Stimulated activated CD8-positive, alpha-beta memory T cell treated with anti-CD3 and anti-CD28 coated beads, Interleukin-7, amount 100 ng/mL, for 24 hours (primary cell): ENCODE results near the gene TTC27.
"Not testable (repeated sequence)": the region's sequence is repeated elsewhere in the genome, so short reads cannot be mapped to it uniquely, and the experiment has no call there.

Source experiments
- DNase-seq: peaks from one replicate; pipeline ENCODE4 v3.0.0-alpha.2; 2020; ENCODE audit warnings: low read depth

Gene TTC27

DNA sequence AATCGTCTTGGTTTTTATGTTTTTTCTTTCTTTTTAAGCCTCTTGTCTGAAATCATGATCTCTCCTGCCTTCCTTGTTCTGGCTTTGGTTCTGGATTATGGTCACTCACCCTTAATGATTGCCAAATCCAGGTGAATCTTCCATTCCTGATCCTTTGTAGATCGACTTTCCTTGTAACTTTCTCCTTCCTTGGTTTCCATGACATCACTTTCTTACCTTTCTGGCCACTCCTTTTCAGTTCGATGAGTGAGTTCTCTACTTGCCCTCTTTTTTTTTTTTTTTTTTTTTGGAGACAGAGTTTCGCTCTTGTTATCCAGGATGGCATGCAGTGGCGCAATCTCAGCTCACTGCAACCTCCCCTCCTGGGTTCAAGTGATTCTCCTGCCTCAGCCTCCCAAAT, 179.8 kb downstream of the TTC27 start:
- DNase-seq = no peak

DNA sequence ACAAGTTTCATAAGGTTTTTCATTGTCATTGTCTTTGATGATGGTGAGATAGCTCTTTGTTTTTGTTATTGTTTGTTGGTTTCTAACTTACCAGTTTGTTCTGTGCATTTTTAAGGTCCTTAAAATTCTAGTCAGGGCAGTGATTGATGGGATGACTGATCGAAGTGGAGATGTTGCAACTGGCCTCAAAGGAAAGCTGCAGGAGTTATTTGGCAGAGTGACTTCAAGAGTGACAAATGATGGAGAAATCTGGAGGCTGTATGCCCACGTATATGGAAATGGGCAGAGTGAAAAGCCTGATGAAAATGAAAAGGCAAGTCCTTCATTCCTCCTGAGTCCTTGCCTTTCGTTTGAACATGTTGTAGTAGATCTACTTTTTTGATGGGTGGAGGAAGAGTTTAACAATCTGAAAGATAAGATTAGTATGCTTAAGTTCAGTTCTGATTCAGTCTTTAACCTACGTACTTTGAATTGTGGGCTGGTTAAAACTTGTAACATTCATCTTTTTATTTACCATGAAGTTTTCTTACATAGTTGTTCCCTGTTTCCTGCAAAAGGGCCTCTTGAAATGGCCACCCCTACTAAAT, 183.2 kb downstream of the TTC27 start:
- no peak for DNase-seq

DNA sequence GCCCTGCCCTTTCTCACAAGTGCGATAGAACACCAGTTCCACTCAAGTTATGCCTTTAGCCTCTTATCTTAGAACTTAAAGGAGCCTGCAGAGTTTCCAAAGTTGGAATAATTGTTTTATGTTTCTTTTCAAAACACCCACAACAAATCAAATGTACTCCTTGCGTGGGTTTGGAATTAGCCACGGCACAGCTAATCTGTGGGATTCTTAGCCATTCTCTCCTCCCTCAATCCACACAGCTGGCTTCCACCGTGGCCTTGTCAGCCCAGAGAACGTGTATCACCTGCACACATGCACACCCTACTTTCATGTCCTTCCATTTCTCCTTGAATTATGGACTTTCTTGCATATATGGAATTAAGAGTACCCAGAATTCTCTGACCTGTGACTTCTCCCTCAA, 183.8 kb downstream of the TTC27 start:
- no peak for DNase-seq

DNA sequence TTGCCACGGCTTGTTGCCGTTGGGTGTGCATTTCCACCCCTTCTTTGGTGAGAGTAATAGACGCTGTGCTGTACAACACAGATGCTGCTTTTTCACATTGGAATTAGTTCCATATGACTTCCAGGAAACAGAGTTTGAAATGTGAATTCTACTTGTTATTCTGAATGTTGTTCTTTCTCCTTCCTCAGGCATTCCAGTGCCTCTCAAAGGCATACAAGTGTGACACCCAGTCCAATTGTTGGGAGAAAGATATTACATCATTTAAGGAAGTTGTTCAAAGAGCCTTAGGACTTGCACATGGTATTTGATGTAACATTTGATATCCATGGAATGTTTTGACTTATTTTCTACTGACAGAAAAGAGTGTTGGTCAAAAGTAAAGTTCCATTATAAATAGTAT, 184.5 kb downstream of the TTC27 start:
- no peak for DNase-seq

DNA sequence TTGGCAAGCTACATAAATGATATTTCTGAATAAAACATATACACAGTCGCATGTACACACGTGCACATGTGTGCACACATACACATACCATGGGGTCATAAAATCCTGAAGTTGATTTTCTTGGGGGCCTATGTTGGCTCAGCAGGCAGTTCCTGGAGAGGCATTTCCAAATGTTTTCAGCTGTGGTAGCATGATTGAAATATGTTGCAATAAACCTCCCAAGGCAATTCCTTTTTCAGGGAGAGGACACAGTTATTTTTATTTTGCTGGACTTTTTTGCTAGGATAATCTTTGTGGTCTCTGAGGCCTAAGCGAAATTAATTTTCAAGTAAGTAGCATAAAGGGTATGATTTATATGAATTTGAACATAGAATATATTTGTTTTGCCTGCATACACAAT, 192.2 kb downstream of the TTC27 start:
- no peak for DNase-seq

DNA sequence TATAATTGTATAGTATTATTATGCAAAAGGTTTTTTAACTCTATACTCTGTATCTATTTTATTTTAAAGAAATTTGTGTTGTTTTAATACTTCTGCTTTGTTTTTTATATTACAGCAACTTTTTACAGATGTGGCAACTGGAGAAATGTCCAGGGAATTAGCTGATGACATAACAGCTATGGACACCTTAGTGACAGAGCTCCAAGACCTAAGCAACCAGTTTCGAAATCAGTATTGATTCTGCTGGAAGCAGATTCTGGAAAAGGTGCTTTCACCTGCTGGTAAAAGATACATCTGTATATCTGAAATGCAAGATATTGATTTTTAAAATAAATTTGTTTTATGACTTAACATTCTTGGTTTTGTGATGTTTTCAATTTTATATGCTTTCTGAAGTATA, 192.9 kb downstream of the TTC27 start:
- no peak for DNase-seq

DNA sequence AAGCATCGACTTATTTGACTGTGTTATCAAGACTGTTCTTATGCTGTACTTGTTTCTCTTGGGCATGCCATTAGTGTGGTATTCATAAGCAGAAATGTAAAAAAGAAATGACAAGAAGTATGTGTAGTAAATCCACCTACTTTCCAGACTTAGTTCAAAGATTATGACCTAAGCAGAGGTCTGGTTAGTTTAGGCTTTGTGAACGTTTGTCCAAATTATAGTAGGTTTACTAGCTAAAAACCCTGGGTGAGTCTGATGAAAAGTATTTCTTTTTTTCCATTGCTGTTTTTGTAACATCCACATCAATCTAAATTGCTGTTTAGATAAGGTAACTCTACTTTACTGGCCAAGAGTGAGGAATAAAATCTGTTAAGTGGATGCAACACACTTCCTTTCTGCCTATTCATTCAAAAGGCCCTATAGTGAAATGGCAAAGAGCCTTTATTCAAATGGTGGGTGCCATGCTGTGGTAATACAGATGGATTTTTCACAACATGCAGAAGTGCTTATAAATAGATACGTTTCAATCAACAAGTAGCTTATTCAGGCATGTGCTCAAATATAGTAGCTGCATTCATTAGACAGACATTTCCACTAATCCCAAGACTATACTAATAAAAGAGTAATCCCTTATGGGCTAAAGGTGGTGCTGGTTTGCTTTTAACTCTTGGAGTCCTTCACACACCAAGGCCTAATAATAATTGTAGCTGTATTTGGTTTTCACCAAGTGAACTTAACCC, 196.4 kb downstream of the TTC27 start:
- no peak for DNase-seq

DNA sequence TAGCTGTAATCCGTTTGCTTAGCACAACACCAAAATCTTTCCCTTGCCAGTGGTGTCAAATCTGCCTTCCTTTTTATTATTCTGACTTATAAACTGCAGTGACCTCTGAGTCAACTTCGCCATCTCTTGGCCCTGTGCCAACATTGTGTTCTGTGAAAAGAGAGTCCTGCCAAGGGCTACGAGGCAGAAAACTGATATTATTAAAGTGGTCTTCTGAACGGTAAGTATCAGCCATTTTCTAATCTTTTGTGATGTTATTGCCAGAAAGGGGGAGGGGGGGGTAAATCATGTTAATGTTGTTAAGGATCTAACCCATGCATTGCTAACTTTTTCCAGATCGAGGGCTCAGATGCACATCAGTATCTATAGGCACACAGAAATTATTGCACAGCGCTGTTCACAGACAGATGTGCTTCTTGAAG, 197.5 kb downstream of the TTC27 start:
- no peak for DNase-seq

DNA sequence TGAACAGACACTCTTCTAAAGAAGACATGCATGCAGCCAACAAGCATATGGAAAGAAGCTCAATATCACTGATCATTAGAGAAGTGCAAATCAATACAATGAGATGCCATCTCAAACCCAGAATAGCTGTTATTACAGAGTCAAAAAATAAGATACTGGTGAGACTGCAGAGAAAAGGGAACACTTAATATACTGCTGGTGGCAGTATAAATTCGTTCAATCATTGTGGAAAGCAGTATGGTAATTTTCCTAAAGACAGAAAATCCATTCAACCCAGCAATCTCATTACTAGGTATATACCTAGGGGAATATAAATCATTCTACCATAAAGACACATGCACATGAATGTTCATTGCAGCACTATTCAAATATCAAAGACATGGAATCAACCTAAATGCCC, 202.3 kb downstream of the TTC27 start:
- DNase-seq = no peak

DNA sequence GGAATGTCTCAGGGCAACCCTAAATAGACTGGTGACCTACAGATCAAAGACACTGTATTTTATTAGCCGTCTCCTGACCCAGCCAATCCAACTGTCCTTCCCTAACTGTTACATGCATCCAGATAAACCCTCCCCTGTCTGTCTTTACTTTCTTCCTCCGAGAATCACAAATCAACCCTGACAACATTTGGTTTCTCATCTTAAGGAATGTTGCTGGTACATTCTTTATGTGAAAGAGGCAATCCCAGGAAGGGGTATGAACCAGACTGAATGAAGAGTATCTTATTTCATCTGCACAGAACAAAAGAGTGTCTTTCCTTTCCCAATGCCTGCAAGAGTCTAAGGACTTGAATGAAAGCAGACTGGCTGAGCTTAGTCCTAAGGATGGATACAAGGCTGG, 205.0 kb downstream of the TTC27 start:
- no peak for DNase-seq

DNA sequence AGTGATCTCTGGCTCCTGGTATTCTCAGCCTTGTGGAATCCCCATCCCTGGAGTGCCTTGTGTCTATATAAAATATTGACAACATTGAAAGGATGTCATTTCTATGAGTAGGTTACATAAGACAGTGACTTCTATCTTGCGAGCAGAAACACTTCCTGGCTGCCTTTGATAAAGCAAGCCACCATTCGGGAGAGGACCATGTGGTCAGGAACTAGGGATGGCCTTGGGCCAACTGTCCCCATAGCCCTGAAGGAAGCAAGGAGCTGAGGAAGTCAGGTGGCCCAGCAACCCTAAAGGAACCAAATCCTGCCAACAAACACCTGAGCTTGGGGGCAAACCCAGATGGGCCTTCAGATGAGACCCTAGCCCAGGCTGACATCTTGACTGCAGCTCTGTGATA, 205.9 kb downstream of the TTC27 start:
- no peak for DNase-seq

DNA sequence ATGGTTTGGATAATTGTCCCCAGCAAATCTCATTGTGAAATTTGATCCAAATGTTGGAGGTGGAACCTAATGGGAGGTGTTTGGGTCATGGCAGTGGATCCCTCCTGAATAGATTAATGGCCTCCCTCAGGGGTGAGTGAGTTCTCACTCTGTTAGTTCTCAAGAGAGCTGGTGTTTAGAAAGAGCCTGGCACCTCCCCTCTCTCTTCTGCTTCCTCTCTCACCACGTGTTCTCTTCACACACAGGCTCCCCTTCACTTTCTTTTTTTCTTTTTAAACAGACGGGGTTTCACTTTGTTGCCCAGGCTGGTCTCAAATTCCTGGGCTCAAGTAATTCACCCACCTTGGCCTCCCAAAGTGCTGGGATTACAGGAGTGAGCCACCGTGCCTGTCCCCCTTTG, 207.3 kb downstream of the TTC27 start:
- no peak for DNase-seq

DNA sequence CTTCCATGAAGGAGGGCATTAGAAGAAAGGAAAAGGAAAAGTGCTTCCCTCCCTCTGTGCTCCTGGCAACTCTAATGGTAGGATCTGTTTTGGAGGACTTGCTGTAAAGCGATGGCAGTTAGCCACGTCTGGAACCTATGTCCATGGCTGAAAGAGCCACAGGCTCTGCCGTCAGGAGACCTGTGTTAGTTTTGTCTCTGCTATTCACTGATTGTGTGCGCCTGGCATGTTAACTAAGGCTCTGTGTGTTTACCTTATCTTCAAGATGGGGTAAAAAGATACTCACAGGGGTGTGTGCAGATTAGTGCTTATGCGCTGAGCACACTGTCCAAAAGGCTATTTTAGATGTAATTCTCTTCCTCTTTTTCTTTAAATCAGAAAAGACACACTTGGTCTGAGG, 209.1 kb downstream of the TTC27 start:
- DNase-seq = no peak

DNA sequence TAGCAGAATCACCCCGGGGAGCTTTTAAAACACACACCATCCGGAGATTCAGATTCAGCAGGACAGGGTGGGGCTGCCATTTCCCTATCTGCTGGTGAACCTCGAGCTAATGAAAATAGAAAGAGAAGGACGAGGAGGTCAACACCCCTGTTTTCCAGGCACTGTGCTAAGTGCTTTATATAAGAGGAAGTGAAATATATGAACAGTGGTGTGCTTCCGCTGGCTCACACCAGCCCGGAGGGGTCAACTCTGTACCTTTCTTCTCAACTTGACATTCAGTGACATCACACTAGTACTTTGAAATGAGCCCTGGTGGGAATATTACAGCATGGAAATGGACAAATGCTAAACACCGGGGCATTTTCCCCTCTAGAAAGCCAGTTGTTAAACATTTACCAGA, 210.6 kb downstream of the TTC27 start:
- DNase-seq = no peak

DNA sequence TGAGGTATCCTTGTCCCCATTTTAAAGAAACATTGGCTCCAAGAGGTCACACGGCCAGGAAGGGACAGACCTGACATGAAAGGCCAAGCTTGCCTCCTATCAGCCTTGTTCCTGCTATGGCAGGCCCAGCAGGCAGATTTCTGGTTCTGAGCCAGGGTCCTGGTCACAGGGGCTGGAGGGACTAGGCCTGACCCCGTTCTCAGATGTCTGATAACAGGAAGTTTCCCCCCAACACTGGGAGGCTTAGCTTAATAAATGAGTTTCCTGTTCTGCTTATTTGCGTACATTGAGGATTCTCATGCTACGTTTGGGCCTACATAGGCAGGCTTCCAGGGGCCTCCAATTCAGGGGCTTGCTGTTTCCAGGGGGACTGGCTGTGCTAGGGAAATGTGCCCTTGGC, 211.1 kb downstream of the TTC27 start:
- DNase-seq = no peak

DNA sequence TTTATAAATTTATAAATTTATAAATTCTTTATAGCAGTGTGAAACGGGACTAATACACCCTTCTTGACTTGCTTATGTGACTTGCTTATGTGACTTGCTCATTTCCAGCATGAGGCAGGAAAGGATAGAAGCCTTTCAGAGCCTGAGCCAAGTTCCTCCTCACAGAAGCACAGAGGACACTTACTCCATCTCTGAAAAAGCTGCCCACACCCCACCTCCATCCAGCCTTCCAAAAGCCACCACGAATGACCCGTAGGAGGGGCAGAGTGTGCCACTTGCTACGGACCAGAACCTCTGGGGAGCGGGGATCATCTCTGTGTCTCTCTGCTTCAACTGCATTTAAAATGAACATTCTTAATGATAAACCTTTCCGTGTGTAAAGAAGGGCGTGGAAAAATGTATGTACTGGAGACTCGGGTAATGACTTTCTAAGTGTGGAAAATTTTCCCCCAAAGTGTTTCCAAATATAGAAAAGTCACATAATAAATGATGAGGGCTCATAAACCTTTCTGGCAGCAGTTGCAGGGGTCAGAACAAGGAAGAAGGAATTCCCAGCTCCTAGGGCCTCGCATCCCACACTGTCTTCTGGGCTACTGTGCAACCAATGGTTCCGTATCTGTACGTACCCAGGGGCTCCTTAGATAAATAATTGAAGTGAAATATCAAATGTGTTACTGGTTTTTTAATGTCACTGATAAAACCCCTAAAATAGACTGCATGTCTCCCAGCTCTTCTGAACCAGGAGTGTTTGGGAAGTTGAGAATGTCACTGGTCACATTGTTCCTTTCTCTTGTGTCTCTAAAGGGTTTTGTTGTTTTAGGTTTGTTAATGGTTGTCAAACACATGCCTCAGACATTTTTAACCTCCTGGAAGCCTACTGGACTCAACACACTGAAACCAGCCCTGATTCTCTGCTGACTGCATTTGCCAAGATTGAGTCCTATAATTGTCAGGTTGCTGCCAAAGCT, 214.4 kb downstream of the TTC27 start:
- no peak for DNase-seq

DNA sequence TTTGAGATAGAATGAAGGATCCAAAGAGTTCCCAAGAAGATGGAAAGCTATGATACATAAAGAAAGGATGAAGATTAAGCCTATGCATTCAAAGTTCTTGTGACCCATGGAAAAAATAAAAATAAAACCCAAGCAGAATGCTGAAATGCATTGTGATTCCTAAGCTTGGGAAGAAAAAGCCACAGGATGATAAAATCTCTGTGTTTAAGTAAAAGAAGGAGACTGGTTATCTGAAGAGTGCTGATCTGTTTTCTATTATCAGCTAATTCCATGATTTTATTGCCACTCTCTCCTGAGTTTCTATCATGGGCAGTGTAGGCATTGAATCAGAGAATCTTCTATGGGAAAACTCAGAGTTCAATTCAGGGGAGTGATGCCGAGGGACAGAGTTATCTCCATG, 215.8 kb downstream of the TTC27 start:
- DNase-seq = no peak

DNA sequence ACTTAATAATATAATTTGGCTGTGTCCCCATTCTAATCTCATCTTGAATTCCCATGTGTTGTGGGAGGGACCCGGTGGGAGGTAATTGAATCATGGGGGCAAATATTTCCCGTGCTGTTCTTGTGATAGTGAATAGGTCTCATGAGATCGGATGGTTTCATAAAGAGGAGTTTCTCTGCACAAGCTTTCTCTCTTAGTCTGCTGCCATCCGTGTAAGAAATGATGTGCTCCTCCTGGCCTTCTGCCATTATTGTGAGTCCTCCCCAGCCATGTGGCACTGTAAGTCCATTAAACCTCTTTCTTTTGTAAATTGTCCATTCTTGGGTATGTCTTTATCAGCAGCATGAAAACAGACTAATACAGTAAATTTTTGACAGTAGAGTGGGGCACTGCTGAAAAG, 216.4 kb downstream of the TTC27 start:
- DNase-seq = no peak

DNA sequence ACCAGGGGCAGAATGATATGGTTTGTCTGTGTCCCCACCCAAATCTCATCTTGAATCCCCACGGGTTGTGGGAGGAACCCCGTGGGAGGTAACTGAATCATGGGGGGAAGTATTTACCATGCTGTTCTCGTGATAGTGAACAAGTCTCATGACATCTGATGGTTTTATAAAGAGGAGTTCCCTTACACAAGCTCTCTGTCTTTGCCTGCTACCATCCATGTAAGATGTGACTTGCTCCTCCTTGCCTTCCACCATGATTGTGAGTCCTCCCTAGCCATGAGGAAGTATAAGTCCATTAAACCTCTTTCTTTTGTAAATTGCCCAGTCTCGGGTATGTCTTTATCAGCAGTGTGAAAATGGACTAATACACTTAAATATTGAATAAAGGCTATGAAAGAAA, 218.4 kb downstream of the TTC27 start:
- not testable (repeated sequence) for DNase-seq

DNA sequence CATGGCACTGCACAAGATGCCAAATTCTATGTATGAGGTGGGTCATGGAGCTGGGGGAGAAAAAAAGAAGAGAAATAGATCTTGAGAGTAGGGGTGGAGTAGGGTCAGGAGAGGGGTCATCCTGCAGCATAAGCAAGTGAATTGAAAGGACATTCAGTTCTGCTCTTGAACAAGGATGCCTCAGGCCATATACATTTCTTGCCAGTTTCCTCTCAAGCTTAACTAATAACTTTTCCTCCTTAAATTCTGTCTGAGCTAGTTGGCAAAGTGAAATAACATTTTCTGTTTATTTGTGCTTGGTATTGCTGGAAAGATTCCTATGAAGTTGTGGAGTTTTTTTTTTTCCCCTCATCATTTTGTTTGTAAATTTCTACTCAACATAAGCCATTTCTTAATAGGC, 219.9 kb downstream of the TTC27 start:
- no peak for DNase-seq

DNA sequence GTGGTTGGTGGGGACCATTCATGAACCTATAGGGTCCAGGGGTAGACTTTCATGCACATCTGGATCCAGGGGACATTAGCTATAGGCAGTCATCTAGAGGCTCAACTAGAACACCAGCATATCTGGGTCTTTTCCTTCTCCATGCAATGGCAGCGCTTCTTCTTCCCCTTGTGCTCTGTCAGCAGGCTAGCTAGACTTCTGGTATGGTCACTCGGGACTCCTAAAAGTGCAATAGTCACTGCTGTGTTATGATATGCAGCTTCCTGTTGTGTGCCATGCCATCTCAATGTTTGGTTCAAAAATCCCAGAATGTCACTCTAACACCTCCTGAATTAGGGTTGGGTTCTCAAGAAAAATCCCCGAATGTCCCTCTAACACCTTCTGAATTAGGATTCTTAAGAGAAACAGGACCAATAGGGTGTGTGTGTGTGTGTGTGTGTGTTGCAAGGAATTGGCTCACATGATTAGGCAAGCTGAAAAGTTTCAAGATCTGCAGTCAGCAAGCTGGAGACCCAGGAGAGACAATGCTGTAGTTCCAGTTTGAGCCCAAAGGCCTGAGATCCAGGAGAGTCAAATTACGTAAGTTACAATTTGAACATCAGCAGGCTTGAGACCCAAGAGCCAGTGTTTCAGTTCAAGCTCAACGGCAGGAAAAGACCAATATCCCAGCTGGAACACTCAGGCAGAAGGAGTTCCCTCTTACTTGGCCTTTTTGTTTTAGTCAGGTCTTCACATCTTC, 221.8 kb downstream of the TTC27 start:
- no peak for DNase-seq

DNA sequence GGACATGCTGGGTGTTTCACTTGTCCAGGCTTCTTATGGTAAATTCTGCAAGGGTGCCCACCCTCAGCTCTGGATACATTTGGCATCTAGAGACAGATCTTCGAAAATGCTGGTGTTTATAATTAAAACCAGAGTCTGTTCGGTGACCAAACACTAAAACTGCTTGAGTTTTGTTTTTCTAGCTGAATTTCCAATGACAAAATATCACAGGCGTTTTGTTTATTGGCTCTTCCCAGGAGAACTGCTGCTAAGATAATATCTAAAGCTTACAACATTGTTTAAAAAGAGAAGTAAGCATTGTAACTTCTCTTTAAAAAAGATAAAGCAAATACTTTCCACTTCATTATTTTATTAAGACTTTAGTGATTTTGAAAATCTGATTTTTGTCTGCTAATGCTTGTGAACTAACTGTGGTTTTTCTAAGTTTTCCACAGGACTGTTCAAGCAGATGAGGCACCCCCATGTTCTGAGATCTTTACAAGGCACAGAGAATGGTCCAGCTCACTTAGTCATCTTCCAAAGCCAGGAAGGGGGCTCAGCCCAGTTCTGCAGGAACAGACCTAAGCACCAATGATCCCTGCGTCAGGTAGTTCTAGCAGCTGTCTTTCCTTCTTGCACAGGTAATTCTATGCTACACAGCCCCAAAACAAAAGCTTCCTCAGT, 224.1 kb downstream of the TTC27 start:
- no peak for DNase-seq
